K562 (cell line): ENCODE measurements around the gene RPUSD2. TPM values are rescaled to one million over a fixed set of nuclear protein-coding genes. Genes with fewer than 3 reads are reported as not detected.

Source experiments
- ATAC-seq: fragments of 200-7000 bp; cut with Tn5 transposase; 3 replicates; pipeline ENCODE4 v1.9.1; 2020; ENCODE audit warnings: moderate library complexity
- BruUV-seq: library from RNA; stranded (reverse); fragments of 400-500 nt; replicated peaks from 2 replicates; lab custom pipeline; 2021; lab: Mats Ljungman, UMichigan
- CTCF ChIA-PET: fragments of 300-600 bp; formaldehyde crosslinking; extraction: SDS; loops from one replicate; lab custom pipeline; 2021; ENCODE audit warnings: low intra/inter-chr PET ratio; lab: Yijun Ruan, JAX
- POLR2A ChIA-PET: fragments of 300-600, 350-650 bp; sonication (Branson Sonifier 250); formaldehyde crosslinking; extraction: SDS; loops from one replicate; lab custom pipeline; 2021; ENCODE audit warnings: antibody characterized with exemption, inconsistent platforms; lab: Yijun Ruan, JAX
- DNase-seq, 4 experiments: peaks; one replicate each; pipeline versions ENCODE4 v3.0.0 to v3.0.0-alpha.2; 2011 to 2018; ENCODE audit warnings: low spot score in 3 of 4, mixed read lengths in 3 of 4; ENCODE audit errors: extremely low read depth in 1 of 4
- FAIRE-seq: peaks from 2 replicates; lab custom pipeline; 2011; peaks lifted over from hg19 to GRCh38; lab: Jason Lieb, UNC
- H2AFZ ChIP-seq: 2 replicates; pipeline ENCODE4 v1.6.0; 2011; ENCODE audit warnings: low read depth, low read length, control low read depth, inconsistent platforms
- H3K27ac ChIP-seq: fragments of 200-600 bp; 3 replicates; pipeline ENCODE4 v1.8.0; 2011; ENCODE audit warnings: low read depth, mild to moderate bottlenecking, control low read depth, inconsistent platforms, low read length, moderate library complexity, mixed read lengths; ENCODE audit errors: extremely low read depth
- H3K27me3 ChIP-seq, 2 experiments: fragments of 300-600 bp in 1 of 2; 2 replicates in 1 of 2; 3 replicates in 1 of 2; pipeline versions ENCODE4 v1.6.0 to v1.8.0; 2011; ENCODE audit warnings: inconsistent platforms in 2 of 2, low read length in 2 of 2, mild to moderate bottlenecking in 1 of 2, mixed read lengths in 1 of 2, moderate library complexity in 1 of 2; ENCODE audit not compliant: control insufficient read depth in 2 of 2, insufficient read depth in 2 of 2
- H3K36me3 ChIP-seq: fragments of 300-600 bp; 3 replicates; pipeline ENCODE4 v1.8.0; 2011; ENCODE audit warnings: mild to moderate bottlenecking, low read length, inconsistent platforms; ENCODE audit not compliant: control insufficient read depth, insufficient read depth
- H3K4me1 ChIP-seq, 2 experiments: fragments of 200-600 bp in 1 of 2; replicated peaks in 1 of 2; 2 replicates in 1 of 2; 3 replicates in 1 of 2; pipeline versions ENCODE4 v1.5.1 to v1.8.0; 2011; ENCODE audit warnings: inconsistent platforms in 2 of 2, low read length in 2 of 2, mild to moderate bottlenecking in 1 of 2, mixed read lengths in 1 of 2, moderate library complexity in 1 of 2; ENCODE audit not compliant: control insufficient read depth in 2 of 2, insufficient read depth in 2 of 2
- H3K4me2 ChIP-seq: 2 replicates; pipeline ENCODE4 v1.6.1; 2011; ENCODE audit warnings: low read length, control low read depth, inconsistent platforms, mixed read lengths; ENCODE audit not compliant: insufficient read depth
- H3K4me3 ChIP-seq: fragments of 200-600 bp; sonication (generic), shearing (Covaris generic); 2 replicates; pipeline ENCODE4 v1.5.1; 2016; ENCODE audit warnings: control low read depth, inconsistent platforms
- H3K79me2 ChIP-seq: fragments of 200-600 bp; 3 replicates; pipeline ENCODE4 v1.8.0; 2011; ENCODE audit warnings: low read length, inconsistent platforms; ENCODE audit not compliant: control insufficient read depth, insufficient read depth
- H3K9ac ChIP-seq, 2 experiments: 2 replicates each; pipeline versions ENCODE4 v1.6.0 to v1.6.1; 2011; ENCODE audit warnings: low read depth in 2 of 2, low read length in 2 of 2, control low read depth in 1 of 2, inconsistent platforms in 1 of 2, mild to moderate bottlenecking in 1 of 2, mixed read lengths in 1 of 2; ENCODE audit not compliant: insufficient read depth in 1 of 2
- H3K9me1 ChIP-seq: one replicate; pipeline ENCODE4 v1.6.0; 2011; ENCODE audit warnings: inconsistent platforms, mild to moderate bottlenecking, low read length, moderate library complexity; ENCODE audit not compliant: control insufficient read depth, insufficient read depth
- H3K9me3 ChIP-seq: replicated peaks from 2 replicates; pipeline ENCODE4 v1.5.1; 2011; ENCODE audit warnings: low read depth, low read length, inconsistent platforms; ENCODE audit not compliant: control insufficient read depth, insufficient read depth
- H4K20me1 ChIP-seq: replicated peaks from 2 replicates; pipeline ENCODE4 v1.6.1; 2011; ENCODE audit warnings: low read length, inconsistent platforms, mixed read lengths; ENCODE audit not compliant: control insufficient read depth, insufficient read depth
- BACH1 ChIP-seq: fragments of 200-800 bp; sonication (Bioruptor generic); IDR thresholded peaks from 2 replicates; pipeline ENCODE4 v1.6.1; 2016; ENCODE audit warnings: missing genetic modification characterization, missing compliant biosample characterization
- CBX1 ChIP-seq: sonication (generic); IDR thresholded peaks from 2 replicates; pipeline ENCODE4 v1.6.1; 2016; ENCODE audit warnings: antibody characterized with exemption, low read depth, mild to moderate bottlenecking
- RAD51 ChIP-seq: fragments of 450-650 bp; IDR thresholded peaks from 2 replicates; pipeline ENCODE4 v1.7.1; 2016; ENCODE audit warnings: low read depth, mild to moderate bottlenecking, borderline replicate concordance
- SMC3 ChIP-seq: conservative IDR thresholded peaks from 2 replicates; pipeline ENCODE4 v1.6.1; 2011; ENCODE audit warnings: low read depth, low read length, improper control_type of control experiment; ENCODE audit not compliant: insufficient read depth
- TFE3 ChIP-seq: fragments of 450-650 bp; formaldehyde crosslinking; IDR thresholded peaks from 2 replicates; pipeline ENCODE4 v1.4.0; 2020; ENCODE audit warnings: mild to moderate bottlenecking, mixed read lengths
- XRCC5 ChIP-seq: fragments of 200-400 bp; formaldehyde crosslinking; IDR thresholded peaks from 2 replicates; pipeline ENCODE4 v1.6.1; 2017; ENCODE audit warnings: low read depth, mild to moderate bottlenecking, low read length
- YY1 ChIP-seq, 3 experiments: IDR thresholded peaks; 2 replicates each; pipeline ENCODE4 v1.6.1; 2011; ENCODE audit warnings: low read length in 2 of 3, mild to moderate bottlenecking in 2 of 3, moderate library complexity in 2 of 3, borderline replicate concordance in 1 of 3, control low read depth in 1 of 3, low read depth in 1 of 3; ENCODE audit not compliant: insufficient read depth in 3 of 3, insufficient replicate concordance in 2 of 3, control insufficient read depth in 1 of 3, insufficient read length in 1 of 3; ENCODE audit errors: extremely low read depth in 1 of 3
- ZNF121 ChIP-seq: sonication (generic); formaldehyde crosslinking; conservative IDR thresholded peaks from 2 replicates; pipeline ENCODE4 v1.8.0; 2022; ENCODE audit warnings: missing genetic modification reagents
- WGBS: fragments of 100-300 bp; shearing (Covaris generic); methylation state at CpG from one replicate; pipeline ENCODE4 v1.1.6; 2016; ENCODE audit warnings: low coverage, mixed read lengths; ENCODE audit not compliant: insufficient coverage; ENCODE audit errors: missing lambda C conversion rate; 5-methylcytosine and 5-hydroxymethylcytosine counted together
- in situ Hi-C: fragments of 300-500 bp; cut with MboI; formaldehyde crosslinking; loops from 4 replicates; pipeline ENCODE4 v1.15.0; 2018; ENCODE audit warnings: inconsistent platforms, mixed read lengths
- intact Hi-C: fragments of 100-400 bp; cut with micrococcal nuclease; formaldehyde crosslinking; loops from 2 replicates; pipeline ENCODE4 v1.14.2; 2022
- polyA plus RNA-seq, 8 experiments: library from polyadenylated mRNA; depleted of rRNA in 4 of 8; stranded (reverse) in 5 of 8; unstranded in 3 of 8; fragments of >200 nt; fragmentation: Nextera tagmentation in 2 of 8; fragmentation: Illumina TruSeq in 1 of 8; extraction: Ambion mirVana in 2 of 8; extraction: Trizol in 1 of 8; gene quantifications; 2 replicates each; pipeline versions ENCODE4 v1.2.1 to v1.2.3, GENCODE V29; 2011 to 2014; ENCODE audit warnings: inconsistent platforms in 1 of 8, missing spikeins in 1 of 8
- total RNA-seq, 7 experiments: library from RNA; depleted of rRNA in 6 of 7; stranded (reverse); fragments of >200 nt in 6 of 7; fragmentation: Illumina TruSeq in 2 of 7; extraction: Trizol in 2 of 7; gene quantifications; 2 replicates each; pipeline versions ENCODE4 v1.2.1 to v1.2.3, GENCODE V29; 2011 to 2021; ENCODE audit warnings: low replicate concordance in 1 of 7

RPUSD2 gene
- total and polyA plus RNA-seq, 9 of the 15 experiments (the other 6 are each of a cell fraction or from before 2014, with no cell fraction given): 3.7 to 30.2 (median 14.3) TPM

GRCh38 chr15:40598672-40599071 lies 29.6 kb downstream of the RPUSD2 start:
- no peaks in the 10 kb centered on the region for H3K27me3 ChIP-seq
- H3K79me2 ChIP-seq: peaks cover 81% of the 10 kb centered on the region
- no peak for DNase-seq
- H3K27ac ChIP-seq: no peak overlapping the region
- no peak overlapping the region for H3K4me3 ChIP-seq
- no peak overlapping the region for H3K4me2 ChIP-seq
- H4K20me1 ChIP-seq: no peaks in the 10 kb centered on the region
- BruUV-seq: no TSS peak
- H3K36me3 ChIP-seq: peaks cover 12% of the 10 kb centered on the region; the same call in 1 of the 3 replicates
- no peak overlapping the region for H3K9ac ChIP-seq
- intact Hi-C loops (loop anchor here (10.0 kb wide), 2 partner anchors 166 to 296 kb away; partner anchors contain the start of genes C15orf62, GCHFR and VPS18), in situ Hi-C loops (no loop called here)
- peaks cover 4 to 6% of the 10 kb centered on the region in 2 experiments; a peak in 3 of 5 replicates for H3K4me1 ChIP-seq
- WGBS: 55% methylated on average over 3 of the region's 4 CpGs
- no peak overlapping the region for H2AFZ ChIP-seq
- H3K9me3 ChIP-seq: 0 out of 2 replicates have a peak, but pooled peaks cover 1% of the 10 kb centered on the region
- CTCF ChIA-PET: no interaction called here
- no peak for ATAC-seq
- TF ChIP-seq RAD51: no peak
- peak; percentile 71 for TF ChIP-seq ZNF121
- no peak for TF ChIP-seq BACH1 (tag)
- no peak for TF ChIP-seq CBX1
- POLR2A ChIA-PET: interaction anchor here (1.2 kb wide), 1 partner anchor 30 kb away, joined by 4 read pairs; the partner anchor contains the start of gene RPUSD2
- FAIRE-seq: no peak
- no peaks in the 10 kb centered on the region for H3K9me1 ChIP-seq

GRCh38 chr15:40600956-40601355 lies 31.9 kb downstream of the RPUSD2 start:
- in situ Hi-C loops (no loop called here), intact Hi-C loops (no loop called here)
- H3K36me3 ChIP-seq: peaks cover 32% of the 10 kb centered on the region; the same call in 2 of the 3 replicates
- no peaks in the 10 kb centered on the region for H4K20me1 ChIP-seq
- peaks cover 0 to 5% of the 10 kb centered on the region in 2 experiments; a peak in 2 of 5 replicates for H3K4me1 ChIP-seq
- no peak overlapping the region for H3K9ac ChIP-seq
- H3K9me3 ChIP-seq: 0 out of 2 replicates have a peak, but pooled peaks cover 1% of the 10 kb centered on the region
- ATAC-seq (no peak), FAIRE-seq (no peak), DNase-seq (no peak)
- H3K4me3 ChIP-seq: no peak overlapping the region
- 95% methylated on average over 12 of the region's 12 CpGs for WGBS
- no peaks in the 10 kb centered on the region for H3K9me1 ChIP-seq
- no TSS peak for BruUV-seq
- no peaks in the 10 kb centered on the region for H3K27me3 ChIP-seq
- ChIA-PET CTCF (no interaction called here), POLR2A (no interaction called here)
- H3K79me2 ChIP-seq: peaks cover 65% of the 10 kb centered on the region
- no peak overlapping the region for H2AFZ ChIP-seq
- no peak overlapping the region for H3K4me2 ChIP-seq
- H3K27ac ChIP-seq: no peak overlapping the region
- no peak for TF ChIP-seq TFE3 (CRISPR knock-in tag)
- TF ChIP-seq SMC3: no peak
- no peak for TF ChIP-seq XRCC5
- no peak for TF ChIP-seq YY1 (IDR thresholded peaks at IDR 0.05; ENCODE audit: borderline replicate concordance in 1 of 3, control insufficient read depth in 1 of 3, extremely low read depth in 1 of 3, insufficient read depth in 3 of 3, insufficient read length in 1 of 3, insufficient replicate concordance in 2 of 3, low read depth in 1 of 3, low read length in 2 of 3)
